HCT116 (cell line): ENCODE measurements around the gene RGS7. TPM values are rescaled to one million over a fixed set of nuclear protein-coding genes. Genes with fewer than 3 reads are reported as not detected.

Source experiments
- ATAC-seq: fragments of 200-7000 bp; cut with Tn5 transposase; 2 replicates; pipeline ENCODE4 v1.9.1; 2020; ENCODE audit warnings: mild to moderate bottlenecking, moderate library complexity
- BruUV-seq: library from RNA; stranded (reverse); fragments of 400-500 nt; replicated peaks from 2 replicates; lab custom pipeline; 2021; lab: Mats Ljungman, UMichigan
- CTCF ChIA-PET: fragments of 300-600 bp; sonication (Branson Sonifier 250); formaldehyde crosslinking; loops from one replicate; lab custom pipeline; 2021; ENCODE audit warnings: antibody characterized with exemption; lab: Charles Lee
- POLR2A ChIA-PET: fragments of 300-600, 350-600 bp; sonication (Branson Sonifier 250); formaldehyde crosslinking; loops from one replicate; lab custom pipeline; 2021; ENCODE audit warnings: antibody characterized with exemption; lab: Charles Lee
- RAD21 ChIA-PET, 2 experiments: fragments of 300-600 bp; sonication (Branson Sonifier 250); formaldehyde crosslinking; loops; one replicate each; lab custom pipeline; 2023; ENCODE audit warnings: low total read pairs in 2 of 2; ENCODE audit not compliant: uncharacterized antibody in 2 of 2, unreplicated experiment in 2 of 2, low non-redundant PET in 1 of 2; lab: Charles Lee
- DNase-seq: peaks from one replicate; pipeline ENCODE4 v3.0.0-alpha.2; 2010; ENCODE audit warnings: low read depth, low spot score
- H2AFZ ChIP-seq: fragments of 200-600 bp; shearing (Covaris generic), sonication (generic); 2 replicates; pipeline ENCODE4 v1.6.1; 2017; ENCODE audit warnings: low read depth, mixed run types, mixed read lengths, antibody characterized with exemption, low read length; ENCODE audit not compliant: poor library complexity, severe bottlenecking
- H3K27ac ChIP-seq: 2 replicates; pipeline ENCODE4 v1.5.1; 2012; ENCODE audit warnings: low read depth, low read length
- H3K27me3 ChIP-seq: fragments of 200-600 bp; sonication (generic); 2 replicates; pipeline ENCODE4 v1.6.1; 2016; ENCODE audit warnings: mixed run types, low read length, mixed read lengths; ENCODE audit not compliant: insufficient read depth
- H3K36me3 ChIP-seq, 2 experiments: fragments of 200-500 bp in 1 of 2; fragments of 200-600 bp in 1 of 2; sonication (Bioruptor generic) in 1 of 2; sonication (generic) in 1 of 2; 2 replicates each; pipeline versions ENCODE4 v1.5.1 to v1.6.1; 2014 to 2016; ENCODE audit warnings: low read length in 2 of 2, inconsistent platforms in 1 of 2, mixed read lengths in 1 of 2, mixed run types in 1 of 2; ENCODE audit not compliant: insufficient read depth in 2 of 2, control insufficient read depth in 1 of 2
- H3K4me1 ChIP-seq, 2 experiments: fragments of 200-600 bp in 1 of 2; sonication (generic) in 1 of 2; 2 replicates each; pipeline versions ENCODE4 v1.5.1 to v1.6.1; 2012 to 2017; ENCODE audit warnings: low read length in 2 of 2, inconsistent platforms in 1 of 2, mild to moderate bottlenecking in 1 of 2, mixed read lengths in 1 of 2, mixed run types in 1 of 2, moderate library complexity in 1 of 2; ENCODE audit not compliant: insufficient read depth in 2 of 2, control insufficient read depth in 1 of 2
- H3K4me2 ChIP-seq: fragments of 200-600 bp; sonication (generic); 2 replicates; pipeline ENCODE4 v1.6.1; 2017; ENCODE audit warnings: mixed run types, low read length, mixed read lengths
- H3K4me3 ChIP-seq, 2 experiments: fragments of 200-600 bp in 1 of 2; sonication (generic) in 1 of 2; replicated peaks in 1 of 2; 2 replicates each; pipeline ENCODE4 v1.5.1; 2011 to 2016; ENCODE audit warnings: low read length in 2 of 2, control low read depth in 1 of 2, low read depth in 1 of 2, mild to moderate bottlenecking in 1 of 2, mixed read lengths in 1 of 2, mixed run types in 1 of 2
- H3K79me2 ChIP-seq: fragments of 200-600 bp; sonication (generic); 2 replicates; pipeline ENCODE4 v1.6.1; 2017; ENCODE audit warnings: mild to moderate bottlenecking, mixed run types, low read length, moderate library complexity, mixed read lengths; ENCODE audit not compliant: insufficient read depth
- H3K9ac ChIP-seq: fragments of 200-600 bp; sonication (generic); 2 replicates; pipeline ENCODE4 v1.6.1; 2016; ENCODE audit warnings: low read length, mixed read lengths
- H3K9me2 ChIP-seq: fragments of 200-600 bp; sonication (generic), shearing (Covaris generic); 2 replicates; pipeline ENCODE4 v1.6.1; 2017; ENCODE audit warnings: mixed run types, mild to moderate bottlenecking, moderate library complexity; ENCODE audit not compliant: insufficient read depth
- H3K9me3 ChIP-seq, 2 experiments: fragments of 200-500 bp in 1 of 2; fragments of 200-600 bp in 1 of 2; sonication (Bioruptor generic) in 1 of 2; sonication (generic) in 1 of 2; 2 replicates each; pipeline ENCODE4 v1.6.1; 2014 to 2017; ENCODE audit warnings: low read length in 2 of 2, mixed read lengths in 2 of 2, inconsistent platforms in 1 of 2, low read depth in 1 of 2, mild to moderate bottlenecking in 1 of 2, mixed run types in 1 of 2, moderate library complexity in 1 of 2; ENCODE audit not compliant: control insufficient read depth in 1 of 2, insufficient read depth in 1 of 2
- H4K20me1 ChIP-seq: fragments of 200-600 bp; sonication (generic), shearing (Covaris generic); 2 replicates; pipeline ENCODE4 v1.6.1; 2017; ENCODE audit warnings: mixed run types, mild to moderate bottlenecking, moderate library complexity; ENCODE audit not compliant: insufficient read depth
- ATF3 ChIP-seq: IDR thresholded peaks from 2 replicates; pipeline ENCODE4 v1.6.1; 2012
- CBX3 ChIP-seq: IDR thresholded peaks from 2 replicates; pipeline ENCODE4 v1.6.1; 2012; ENCODE audit warnings: low read depth
- CTCF ChIP-seq, 3 experiments: fragments of 200-600 bp in 1 of 3; sonication (generic) in 1 of 3; IDR thresholded peaks in 2 of 3; conservative IDR thresholded peaks in 1 of 3; 2 replicates each; pipeline ENCODE4 v1.5.1; 2012 to 2017; ENCODE audit warnings: low read depth in 2 of 3, low read length in 2 of 3, antibody characterized with exemption in 1 of 3, borderline replicate concordance in 1 of 3, control low read depth in 1 of 3, mild to moderate bottlenecking in 1 of 3, mixed read lengths in 1 of 3, mixed run types in 1 of 3, moderate library complexity in 1 of 3; ENCODE audit not compliant: insufficient read depth in 1 of 3
- EGR1 ChIP-seq: IDR thresholded peaks from 2 replicates; pipeline ENCODE4 v1.6.1; 2012; ENCODE audit warnings: low read depth
- EZH2 ChIP-seq: fragments of 200-600 bp; sonication (generic); IDR thresholded peaks from 2 replicates; pipeline ENCODE4 v1.6.1; 2017; ENCODE audit warnings: antibody characterized with exemption, mixed run types
- FOSL1 ChIP-seq: IDR thresholded peaks from 2 replicates; pipeline ENCODE4 v1.6.1; 2012; ENCODE audit warnings: low read depth
- JUND ChIP-seq: IDR thresholded peaks from 2 replicates; pipeline ENCODE4 v1.6.1; 2012
- POLR2A ChIP-seq: IDR thresholded peaks from 2 replicates; pipeline ENCODE4 v1.7.0; 2011; ENCODE audit warnings: borderline replicate concordance; ENCODE audit not compliant: insufficient read depth, insufficient read length; ENCODE audit errors: extremely low read depth
- SIN3A ChIP-seq: IDR thresholded peaks from 2 replicates; pipeline ENCODE4 v1.6.1; 2012; ENCODE audit warnings: low read depth
- SP1 ChIP-seq: IDR thresholded peaks from 2 replicates; pipeline ENCODE4 v1.6.1; 2012; ENCODE audit warnings: low read depth
- SRF ChIP-seq: IDR thresholded peaks from 2 replicates; pipeline ENCODE4 v1.6.1; 2012; ENCODE audit warnings: low read depth
- TCF7L2 ChIP-seq: IDR thresholded peaks from 2 replicates; pipeline ENCODE4 v1.7.0; 2011; ENCODE audit warnings: borderline replicate concordance, inconsistent platforms; ENCODE audit not compliant: insufficient read depth, insufficient read length; ENCODE audit errors: extremely low read depth
- ZFX ChIP-seq: fragments of 450-650 bp; IDR thresholded peaks from 2 replicates; pipeline ENCODE4 v1.6.1; 2017
- ZNF274 ChIP-seq: fragments of 200-500 bp; sonication (Bioruptor generic); IDR thresholded peaks from 2 replicates; pipeline ENCODE4 v1.6.1; 2014; ENCODE audit warnings: mild to moderate bottlenecking, low read depth, low read length, inconsistent platforms
- intact Hi-C: fragments of 100-400 bp; cut with micrococcal nuclease; formaldehyde crosslinking; loops from 2 replicates; pipeline ENCODE4 v1.10.0; 2022
- total RNA-seq: library from RNA; stranded (reverse); gene quantifications from one replicate; pipeline ENCODE4 v1.2.1, GENCODE V29; 2021; ENCODE audit not compliant: unreplicated experiment
- TF ChIP-seq, protein P1 (sequence below): IDR thresholded peaks from 2 replicates; pipeline ENCODE4 v1.6.1; 2012
- TF ChIP-seq, protein P2 (sequence below): IDR thresholded peaks from 2 replicates; pipeline ENCODE4 v1.6.1; 2011; ENCODE audit warnings: mild to moderate bottlenecking, low read length, moderate library complexity; ENCODE audit not compliant: insufficient replicate concordance; ENCODE audit errors: extremely low read depth

Gene RGS7
- total RNA-seq, 1 experiment from 2014 or later: not detected

GRCh38 chr1:241406421-241406820, 49.4 kb upstream of the RGS7 start:
- no peaks in the 10 kb centered on the region for H4K20me1 ChIP-seq
- no peak overlapping the region for H3K27ac ChIP-seq
- H3K9me2 ChIP-seq: no peaks in the 10 kb centered on the region
- no peaks in the 10 kb centered on the region for H3K4me1 ChIP-seq
- no peaks in the 10 kb centered on the region for H3K9me3 ChIP-seq
- no peak overlapping the region for H3K4me2 ChIP-seq
- RAD21 ChIA-PET: no interaction called here
- BruUV-seq: no TSS peak
- CTCF ChIA-PET: no interaction called here
- no peak overlapping the region for H3K9ac ChIP-seq
- no peak overlapping the region for H2AFZ ChIP-seq
- H3K79me2 ChIP-seq: no peaks in the 10 kb centered on the region
- DNase-seq (no peak), ATAC-seq (no peak)
- no peaks in the 10 kb centered on the region for H3K36me3 ChIP-seq
- H3K27me3 ChIP-seq: no peaks in the 10 kb centered on the region
- POLR2A ChIA-PET: no interaction called here
- intact Hi-C loops: no loop called here
- TF ChIP-seq, protein P1, sequence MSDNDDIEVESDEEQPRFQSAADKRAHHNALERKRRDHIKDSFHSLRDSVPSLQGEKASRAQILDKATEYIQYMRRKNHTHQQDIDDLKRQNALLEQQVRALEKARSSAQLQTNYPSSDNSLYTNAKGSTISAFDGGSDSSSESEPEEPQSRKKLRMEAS: no peak
- no peak for TF ChIP-seq ZNF274
- TF ChIP-seq ATF3: no peak
- no peak for TF ChIP-seq CBX3
- TF ChIP-seq, protein P2, sequence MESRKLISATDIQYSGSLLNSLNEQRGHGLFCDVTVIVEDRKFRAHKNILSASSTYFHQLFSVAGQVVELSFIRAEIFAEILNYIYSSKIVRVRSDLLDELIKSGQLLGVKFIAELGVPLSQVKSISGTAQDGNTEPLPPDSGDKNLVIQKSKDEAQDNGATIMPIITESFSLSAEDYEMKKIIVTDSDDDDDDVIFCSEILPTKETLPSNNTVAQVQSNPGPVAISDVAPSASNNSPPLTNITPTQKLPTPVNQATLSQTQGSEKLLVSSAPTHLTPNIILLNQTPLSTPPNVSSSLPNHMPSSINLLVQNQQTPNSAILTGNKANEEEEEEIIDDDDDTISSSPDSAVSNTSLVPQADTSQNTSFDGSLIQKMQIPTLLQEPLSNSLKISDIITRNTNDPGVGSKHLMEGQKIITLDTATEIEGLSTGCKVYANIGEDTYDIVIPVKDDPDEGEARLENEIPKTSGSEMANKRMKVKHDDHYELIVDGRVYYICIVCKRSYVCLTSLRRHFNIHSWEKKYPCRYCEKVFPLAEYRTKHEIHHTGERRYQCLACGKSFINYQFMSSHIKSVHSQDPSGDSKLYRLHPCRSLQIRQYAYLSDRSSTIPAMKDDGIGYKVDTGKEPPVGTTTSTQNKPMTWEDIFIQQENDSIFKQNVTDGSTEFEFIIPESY: no peak
- no peak for TF ChIP-seq ZFX
- no peak for TF ChIP-seq JUND
- TF ChIP-seq SIN3A: no peak
- TF ChIP-seq SRF: no peak
- TF ChIP-seq EGR1: no peak
- no peak for TF ChIP-seq POLR2A
- no peak for TF ChIP-seq TCF7L2
- TF ChIP-seq CTCF (IDR thresholded peaks at IDR 0.05 in 2 of 3, conservative IDR thresholded peaks at IDR 0.05 in 1 of 3; ENCODE audit: borderline replicate concordance in 1 of 3, insufficient read depth in 1 of 3, low read depth in 2 of 3, low read length in 2 of 3): no peak
- no peak for TF ChIP-seq EZH2
- no peak for TF ChIP-seq SP1
- TF ChIP-seq FOSL1: no peak
- H3K4me3 ChIP-seq: no peak overlapping the region
